H1 (cell line): ENCODE measurements around the gene TNS2. TPM values are rescaled to one million over a fixed set of nuclear protein-coding genes. Genes with fewer than 3 reads are reported as not detected.

Experiments
- CTCF ChIA-PET: fragments of 300-600 bp; sonication (Branson Sonifier 250); formaldehyde crosslinking; loops from one replicate; lab custom pipeline; 2021; ENCODE audit not compliant: partially characterized antibody; lab: Charles Lee
- POLR2A ChIA-PET: fragments of 300-600 bp; sonication (Branson Sonifier 250); formaldehyde crosslinking; loops from one replicate; lab custom pipeline; 2021; ENCODE audit warnings: inconsistent platforms; ENCODE audit not compliant: partially characterized antibody; lab: Charles Lee
- DNase-seq, 2 experiments: peaks; one replicate each; pipeline versions ENCODE4 v3.0.0 to v3.0.0-alpha.2; 2010 to 2022; ENCODE audit warnings: low spot score in 2 of 2, low read depth in 1 of 2, mixed read lengths in 1 of 2
- FAIRE-seq: peaks from 2 replicates; lab custom pipeline; 2011; peaks lifted over from hg19 to GRCh38; lab: Jason Lieb, UNC
- H2AFZ ChIP-seq: 2 replicates; pipeline ENCODE4 v1.8.1; 2012; ENCODE audit warnings: low read length, inconsistent platforms
- H2AK5ac ChIP-seq: 2 replicates; pipeline ENCODE4 v1.6.1; 2013; ENCODE audit warnings: low read depth, low read length
- H2BK120ac ChIP-seq: replicated peaks from 2 replicates; pipeline ENCODE3; 2013; ENCODE audit warnings: low read depth, low read length, inconsistent platforms
- H2BK12ac ChIP-seq: 2 replicates; pipeline ENCODE4 v1.6.1; 2013; ENCODE audit warnings: low read depth, low read length
- H2BK15ac ChIP-seq: 2 replicates; pipeline ENCODE4 v1.6.1; 2013; ENCODE audit warnings: low read length
- H2BK20ac ChIP-seq: 2 replicates; pipeline ENCODE4 v1.6.1; 2013; ENCODE audit warnings: low read length
- H2BK5ac ChIP-seq: 2 replicates; pipeline ENCODE4 v1.6.1; 2013; ENCODE audit warnings: low read depth, low read length
- H3K14ac ChIP-seq: 2 replicates; pipeline ENCODE4 v1.6.1; 2013; ENCODE audit warnings: inconsistent platforms; ENCODE audit not compliant: insufficient read length
- H3K18ac ChIP-seq: 2 replicates; pipeline ENCODE4 v1.6.1; 2013; ENCODE audit warnings: low read length; ENCODE audit errors: extremely low read depth
- H3K23ac ChIP-seq: 2 replicates; pipeline ENCODE4 v1.6.1; 2013; ENCODE audit warnings: inconsistent platforms; ENCODE audit not compliant: insufficient read length
- H3K23me2 ChIP-seq: 2 replicates; pipeline ENCODE4 v1.6.1; 2013; ENCODE audit warnings: low read depth, low read length
- H3K27ac ChIP-seq: 2 replicates; pipeline ENCODE4 v1.6.1; 2011; ENCODE audit warnings: low read depth, low read length, inconsistent platforms
- H3K27me3 ChIP-seq, 4 experiments: replicated peaks in 1 of 4; 1 replicate in 1 of 4; 2 replicates in 3 of 4; pipeline versions ENCODE4 v1.6.1 to v1.8.1; 2011 to 2013; ENCODE audit warnings: low read length in 3 of 4, mild to moderate bottlenecking in 3 of 4, inconsistent platforms in 2 of 4, mixed read lengths in 2 of 4, moderate library complexity in 1 of 4; ENCODE audit not compliant: control insufficient read depth in 3 of 4, insufficient read depth in 3 of 4; ENCODE audit errors: extremely low read depth in 1 of 4
- H3K36me3 ChIP-seq, 4 experiments: 2 replicates each; pipeline versions ENCODE4 v1.6.1 to v1.8.1; 2011 to 2013; ENCODE audit warnings: mild to moderate bottlenecking in 4 of 4, low read length in 3 of 4, moderate library complexity in 2 of 4, control low read depth in 1 of 4, inconsistent platforms in 1 of 4; ENCODE audit not compliant: insufficient read depth in 4 of 4, control insufficient read depth in 2 of 4
- H3K4ac ChIP-seq: replicated peaks from 2 replicates; pipeline ENCODE3; 2013; ENCODE audit warnings: low read length, low read depth, mixed read lengths, inconsistent platforms; ENCODE audit not compliant: insufficient read length
- H3K4me1 ChIP-seq, 4 experiments: replicated peaks in 1 of 4; 1 replicate in 1 of 4; 2 replicates in 3 of 4; pipeline versions ENCODE4 v1.6.1 to v1.8.1; 2011 to 2013; ENCODE audit warnings: low read length in 3 of 4, inconsistent platforms in 2 of 4, mixed read lengths in 1 of 4; ENCODE audit not compliant: insufficient read depth in 4 of 4, control insufficient read depth in 3 of 4
- H3K4me2 ChIP-seq, 2 experiments: 2 replicates each; pipeline versions ENCODE4 v1.6.1 to v1.8.1; 2011 to 2013; ENCODE audit warnings: low read depth in 2 of 2, low read length in 2 of 2, control low read depth in 1 of 2, inconsistent platforms in 1 of 2, mild to moderate bottlenecking in 1 of 2; ENCODE audit not compliant: insufficient read depth in 1 of 2
- H3K4me3 ChIP-seq, 4 experiments: fragments of 200-600, 300-600 bp in 1 of 4; sonication (generic), shearing (Covaris generic), sonication (Bioruptor Twin) in 1 of 4; 2 replicates each; pipeline versions ENCODE4 v1.5.1 to v1.8.1; 2011 to 2016; ENCODE audit warnings: low read length in 4 of 4, low read depth in 3 of 4, control low read depth in 2 of 4, inconsistent platforms in 2 of 4, mild to moderate bottlenecking in 2 of 4, mixed read lengths in 1 of 4, moderate library complexity in 1 of 4; ENCODE audit not compliant: insufficient read depth in 2 of 4; ENCODE audit errors: extremely low read depth in 1 of 4
- H3K56ac ChIP-seq: replicated peaks from 2 replicates; pipeline ENCODE3; 2013; ENCODE audit warnings: low read depth, mild to moderate bottlenecking, mixed read lengths, low read length, inconsistent platforms; ENCODE audit not compliant: insufficient read length
- H3K79me1 ChIP-seq: 2 replicates; pipeline ENCODE4 v1.6.1; 2013; ENCODE audit warnings: low read depth, low read length, control low read depth
- H3K79me2 ChIP-seq, 2 experiments: 2 replicates each; pipeline versions ENCODE4 v1.6.1 to v1.8.1; 2012 to 2013; ENCODE audit warnings: low read length in 2 of 2, mild to moderate bottlenecking in 2 of 2, inconsistent platforms in 1 of 2; ENCODE audit not compliant: insufficient read depth in 2 of 2, control insufficient read depth in 1 of 2
- H3K9ac ChIP-seq, 4 experiments: replicated peaks in 1 of 4; 1 replicate in 1 of 4; 2 replicates in 3 of 4; pipeline versions ENCODE4 v1.6.1 to v1.8.1; 2011 to 2013; ENCODE audit warnings: low read depth in 3 of 4, low read length in 3 of 4, control low read depth in 2 of 4, mild to moderate bottlenecking in 2 of 4, moderate library complexity in 2 of 4, inconsistent platforms in 1 of 4; ENCODE audit errors: extremely low read depth in 1 of 4
- H3K9me3 ChIP-seq, 2 experiments: 2 replicates each; pipeline versions ENCODE4 v1.6.1 to v1.8.1; 2012 to 2013; ENCODE audit warnings: mild to moderate bottlenecking in 2 of 2, moderate library complexity in 2 of 2, control low read depth in 1 of 2, inconsistent platforms in 1 of 2, low read depth in 1 of 2, low read length in 1 of 2, mixed read lengths in 1 of 2; ENCODE audit not compliant: insufficient read depth in 2 of 2
- H4K20me1 ChIP-seq, 2 experiments: replicated peaks in 1 of 2; 2 replicates each; pipeline versions ENCODE3 to v1.8.1; 2011 to 2013; ENCODE audit warnings: inconsistent platforms in 2 of 2, low read length in 2 of 2, mild to moderate bottlenecking in 1 of 2; ENCODE audit not compliant: insufficient read depth in 2 of 2, control insufficient read depth in 1 of 2
- H4K5ac ChIP-seq: 2 replicates; pipeline ENCODE4 v1.6.1; 2013; ENCODE audit warnings: low read length, low read depth, mixed read lengths, inconsistent platforms; ENCODE audit not compliant: insufficient read length
- H4K8ac ChIP-seq: 2 replicates; pipeline ENCODE4 v1.8.0; 2013; ENCODE audit warnings: mild to moderate bottlenecking, moderate library complexity, low read length, inconsistent platforms; ENCODE audit not compliant: insufficient read depth; ENCODE audit errors: extremely low read depth
- H4K91ac ChIP-seq: replicated peaks from 2 replicates; pipeline ENCODE3; 2013; ENCODE audit warnings: low read length, mixed read lengths, inconsistent platforms; ENCODE audit not compliant: insufficient read length
- ASH2L ChIP-seq: fragments of 200-600, 300-600 bp; sonication (generic); IDR thresholded peaks from one replicate; pipeline ENCODE4 v1.7.1; 2017; ENCODE audit warnings: low read length
- CHD1 ChIP-seq: IDR thresholded peaks from 2 replicates; pipeline ENCODE4 v1.6.1; 2012; ENCODE audit warnings: low read depth, low read length, improper control_type of control experiment
- CREB1 ChIP-seq: IDR thresholded peaks from 2 replicates; pipeline ENCODE4 v1.6.1; 2012; ENCODE audit warnings: inconsistent platforms
- EP300 ChIP-seq, 2 experiments: IDR thresholded peaks; 1 replicate in 1 of 2; 2 replicates in 1 of 2; pipeline ENCODE4 v1.6.1; 2011 to 2012; ENCODE audit warnings: low read depth in 2 of 2, low read length in 2 of 2, mild to moderate bottlenecking in 2 of 2, borderline replicate concordance in 1 of 2, inconsistent platforms in 1 of 2, moderate library complexity in 1 of 2
- JUND ChIP-seq: IDR thresholded peaks from 2 replicates; pipeline ENCODE4 v1.6.1; 2011; ENCODE audit warnings: mild to moderate bottlenecking, improper control_type of control experiment, low read length
- KDM1A ChIP-seq: fragments of 200-600, 300-600 bp; sonication (generic); IDR thresholded peaks from 2 replicates; pipeline ENCODE4 v1.7.1; 2016; ENCODE audit warnings: mild to moderate bottlenecking, low read length, borderline replicate concordance
- MAFK ChIP-seq: IDR thresholded peaks from 2 replicates; pipeline ENCODE4 v1.6.1; 2012; ENCODE audit warnings: low read depth, mild to moderate bottlenecking, improper control_type of control experiment, low read length
- NRF1 ChIP-seq: IDR thresholded peaks from 2 replicates; pipeline ENCODE4 v1.6.1; 2011; ENCODE audit warnings: mild to moderate bottlenecking, low read depth, low read length, improper control_type of control experiment
- PHF8 ChIP-seq: fragments of 200-600 bp; sonication (generic); conservative IDR thresholded peaks from 2 replicates; pipeline ENCODE4 v1.7.1; 2012; ENCODE audit warnings: low read depth, mild to moderate bottlenecking, inconsistent platforms, low read length, moderate library complexity
- SIN3A ChIP-seq, 2 experiments: IDR thresholded peaks in 1 of 2; conservative IDR thresholded peaks in 1 of 2; 2 replicates each; pipeline ENCODE4 v1.6.1; 2011 to 2012; ENCODE audit warnings: low read length in 2 of 2, improper control_type of control experiment in 1 of 2, low read depth in 1 of 2, mild to moderate bottlenecking in 1 of 2
- SUZ12 ChIP-seq: fragments of 200-600 bp; sonication (generic); IDR thresholded peaks from 2 replicates; pipeline ENCODE4 v1.6.1; 2012; ENCODE audit warnings: mild to moderate bottlenecking, inconsistent platforms, low read length, moderate library complexity, mixed read lengths
- TAF1 ChIP-seq: IDR thresholded peaks from 2 replicates; pipeline ENCODE4 v1.6.1; 2011; ENCODE audit warnings: mild to moderate bottlenecking, low read depth, low read length
- TEAD4 ChIP-seq: IDR thresholded peaks from 2 replicates; pipeline ENCODE4 v1.6.1; 2012; ENCODE audit warnings: low read depth, low read length, inconsistent platforms, mixed read lengths
- WGBS, 2 experiments: shearing (Covaris generic) in 1 of 2; methylation state at CpG; one replicate each; pipeline versions ENCODE4 v1.1.6 to v1.1.7; 2013 to 2015; ENCODE audit warnings: low lambda C conversion rate in 2 of 2, mixed read lengths in 2 of 2, inconsistent platforms in 1 of 2, low coverage in 1 of 2, missing lambda C conversion rate in 1 of 2; ENCODE audit not compliant: insufficient replicate concordance in 2 of 2, insufficient coverage in 1 of 2, insufficient read length in 1 of 2; ENCODE audit errors: extremely low coverage in 1 of 2, missing lambda C conversion rate in 1 of 2; 5-methylcytosine and 5-hydroxymethylcytosine counted together
- polyA plus RNA-seq, 7 experiments: library from polyadenylated mRNA; depleted of rRNA in 3 of 7; stranded (reverse) in 5 of 7; unstranded in 2 of 7; fragments of >200 nt in 5 of 7; fragments of 200-250 nt in 2 of 7; gene quantifications; 1 replicate in 5 of 7; 2 replicates in 1 of 7; 4 replicates in 1 of 7; pipeline versions ENCODE4 v1.2.1 to v1.2.3, GENCODE V29; 2011 to 2013; ENCODE audit warnings: missing spikeins in 2 of 7, mixed read lengths in 2 of 7
- total RNA-seq: library from RNA; stranded (reverse); fragmentation: NEBNext Ultra II Directional; extraction: Animal tissue kit (Norgen Biotek cat#: 25700); gene quantifications from 2 replicates; pipeline ENCODE4 v1.2.1, GENCODE V29; 2021
- TF ChIP-seq, protein P1 (sequence below): IDR thresholded peaks from 2 replicates; pipeline ENCODE4 v1.6.1; 2012; ENCODE audit warnings: inconsistent platforms

The TNS2 gene
- total and polyA plus RNA-seq, 2 of the 8 experiments (the other 6 are each of a cell fraction or from before 2014, with no cell fraction given): 2.8 to 4.7 TPM

DNA sequence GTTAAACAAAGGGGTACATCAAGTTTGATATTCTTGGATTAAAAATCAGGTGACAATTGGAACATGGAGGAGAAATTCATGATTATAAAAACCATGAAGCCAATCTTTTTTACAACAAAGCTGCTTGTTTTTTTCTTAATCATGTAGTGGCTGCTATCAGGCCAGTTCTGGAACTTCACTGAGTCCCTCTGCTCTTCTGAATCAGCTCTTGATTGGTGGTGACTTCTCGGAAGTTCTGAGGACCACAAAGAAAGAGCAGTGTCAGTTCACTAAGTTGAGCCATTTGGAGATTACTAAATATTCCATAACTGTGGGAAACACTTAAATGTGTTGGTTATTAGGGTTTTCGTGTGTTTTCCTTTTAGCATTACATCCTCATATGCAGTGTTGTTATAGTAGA lies 35.2 kb upstream of the TNS2 start:
- H4K8ac ChIP-seq: no peak overlapping the region
- no peak overlapping the region for H3K27ac ChIP-seq
- no peak overlapping the region for H3K4me2 ChIP-seq
- WGBS, 2 experiments: 86% methylated on average over 2 of the region's 2 CpGs; no CpG with 5 or more reads in 1 of the 2 experiments
- no peak overlapping the region for H2BK15ac ChIP-seq
- no peak overlapping the region for H3K14ac ChIP-seq
- peaks cover 21 to 22% of the 10 kb centered on the region in 2 experiments for H4K20me1 ChIP-seq
- H4K5ac ChIP-seq: no peak overlapping the region
- H2AK5ac ChIP-seq: no peak overlapping the region
- H3K4ac ChIP-seq: no peak overlapping the region
- no peak overlapping the region for H2BK12ac ChIP-seq
- no peak overlapping the region for H2AFZ ChIP-seq
- no peak overlapping the region for H3K4me3 ChIP-seq
- H3K4me1 ChIP-seq: no peaks in the 10 kb centered on the region; a peak in 1 of 7 replicates
- H3K36me3 ChIP-seq: peaks cover 19 to 61% (median 28%) of the 10 kb centered on the region in 4 experiments
- H3K27me3 ChIP-seq: no peaks in the 10 kb centered on the region
- DNase-seq: no peak
- no peaks in the 10 kb centered on the region for H3K23me2 ChIP-seq
- ChIA-PET CTCF (interaction anchor here (1.0 to 2.1 kb wide), 3 partner anchors 10 to 130 kb away, joined by 4 to 9 read pairs (median 5); no protein-coding TSS in a partner anchor), POLR2A (interaction anchor here (0.6 to 15.4 kb wide), 6 partner anchors 7 to 457 kb away, joined by 3 to 711 read pairs (median 4); partner anchors contain the start of genes EIF4B and TNS2)
- no peaks in the 10 kb centered on the region for H3K9me3 ChIP-seq
- no peak overlapping the region for H2BK20ac ChIP-seq
- no peak overlapping the region for H4K91ac ChIP-seq
- H3K23ac ChIP-seq: no peak overlapping the region
- H2BK120ac ChIP-seq: no peak overlapping the region
- no peak overlapping the region for H3K18ac ChIP-seq
- no peak overlapping the region for H3K9ac ChIP-seq
- H2BK5ac ChIP-seq: no peak overlapping the region
- H3K79me1 ChIP-seq: no peaks in the 10 kb centered on the region
- no peak overlapping the region for H3K56ac ChIP-seq
- no peak for FAIRE-seq
- peaks cover 55 to 84% of the 10 kb centered on the region in 2 experiments for H3K79me2 ChIP-seq
- TF ChIP-seq NRF1 (no peak), EP300 (IDR thresholded peaks at IDR 0.05; ENCODE audit: borderline replicate concordance in 1 of 2, low read depth in 2 of 2, low read length in 2 of 2) (no peak), ASH2L (no peak), PHF8 (no peak), TEAD4 (no peak), SIN3A (conservative IDR thresholded peaks at IDR 0.05 in 1 of 2, IDR thresholded peaks at IDR 0.05 in 1 of 2; ENCODE audit: low read depth in 1 of 2, low read length in 2 of 2) (no peak), TAF1 (no peak), JUND (no peak), CREB1 (no peak), CHD1 (no peak), MAFK (no peak), SUZ12 (no peak), KDM1A (no peak)
- TF ChIP-seq, protein P1, sequence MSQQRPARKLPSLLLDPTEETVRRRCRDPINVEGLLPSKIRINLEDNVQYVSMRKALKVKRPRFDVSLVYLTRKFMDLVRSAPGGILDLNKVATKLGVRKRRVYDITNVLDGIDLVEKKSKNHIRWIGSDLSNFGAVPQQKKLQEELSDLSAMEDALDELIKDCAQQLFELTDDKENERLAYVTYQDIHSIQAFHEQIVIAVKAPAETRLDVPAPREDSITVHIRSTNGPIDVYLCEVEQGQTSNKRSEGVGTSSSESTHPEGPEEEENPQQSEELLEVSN: no peak
